GM12878 (cell line): ENCODE measurements around the gene C5. TPM values are rescaled to one million over a fixed set of nuclear protein-coding genes. Genes with fewer than 3 reads are reported as not detected.

Experiments
- ATAC-seq: fragments of 200-7000 bp; cut with Tn5 transposase; 3 replicates; pipeline ENCODE4 v1.9.1; 2020; ENCODE audit warnings: mild to moderate bottlenecking, moderate library complexity
- BruUV-seq: library from RNA; stranded (reverse); fragments of 400-500 nt; replicated peaks from 2 replicates; lab custom pipeline; 2021; lab: Mats Ljungman, UMichigan
- CTCF ChIA-PET: fragments of 300-600 bp; sonication (Branson Sonifier 250); formaldehyde crosslinking; extraction: SDS; loops from one replicate; lab custom pipeline; 2021; ENCODE audit warnings: inconsistent platforms; lab: Yijun Ruan, JAX
- POLR2A ChIA-PET: fragments of 350-600 bp; formaldehyde crosslinking; extraction: SDS; loops from one replicate; lab custom pipeline; 2021; ENCODE audit warnings: inconsistent platforms; lab: Charles Lee
- RAD21 ChIA-PET: fragments of 300-600 bp; sonication (Branson Sonifier 250); formaldehyde crosslinking; loops from one replicate; lab custom pipeline; 2023; ENCODE audit warnings: antibody characterized with exemption; ENCODE audit not compliant: unreplicated experiment; lab: Charles Lee
- SMC1A ChIA-PET: fragments of 300-600 bp; sonication (Branson Sonifier 250); formaldehyde crosslinking; loops from one replicate; lab custom pipeline; 2023; ENCODE audit not compliant: unreplicated experiment, uncharacterized antibody; lab: Charles Lee
- DNase-seq: peaks from one replicate; pipeline ENCODE4 v3.0.0-alpha.2; 2011; ENCODE audit warnings: low read depth, low spot score
- FAIRE-seq: peaks from 3 replicates; lab custom pipeline; 2011; peaks lifted over from hg19 to GRCh38; lab: Jason Lieb, UNC
- H2AFZ ChIP-seq: 2 replicates; pipeline ENCODE4 v1.6.0; 2011; ENCODE audit warnings: low read depth, low read length, control low read depth; ENCODE audit not compliant: control insufficient read depth
- H3K27ac ChIP-seq: 2 replicates; pipeline ENCODE4 v1.5.1; 2011; ENCODE audit warnings: control low read depth; ENCODE audit not compliant: control insufficient read depth, insufficient read depth
- H3K27me3 ChIP-seq, 2 experiments: replicated peaks in 1 of 2; 2 replicates each; pipeline versions ENCODE4 v1.6.0 to v1.6.1; 2011; ENCODE audit warnings: low read length in 1 of 2; ENCODE audit not compliant: control insufficient read depth in 2 of 2, insufficient read depth in 2 of 2
- H3K36me3 ChIP-seq, 2 experiments: 2 replicates each; pipeline ENCODE4 v1.5.1; 2011; ENCODE audit warnings: low read length in 1 of 2; ENCODE audit not compliant: control insufficient read depth in 2 of 2, insufficient read depth in 2 of 2
- H3K4me1 ChIP-seq: 2 replicates; pipeline ENCODE4 v1.6.1; 2011; ENCODE audit warnings: mild to moderate bottlenecking, low read length, moderate library complexity, mixed read lengths; ENCODE audit not compliant: control insufficient read depth, insufficient read depth
- H3K4me2 ChIP-seq: 2 replicates; pipeline ENCODE4 v1.6.0; 2011; ENCODE audit warnings: control low read depth; ENCODE audit not compliant: control insufficient read depth, insufficient read depth
- H3K4me3 ChIP-seq: fragments of 200-600 bp; sonication (generic); 2 replicates; pipeline ENCODE4 v1.5.1; 2016
- H3K79me2 ChIP-seq: 2 replicates; pipeline ENCODE4 v1.6.0; 2011; ENCODE audit warnings: low read length; ENCODE audit not compliant: control insufficient read depth, insufficient read depth
- H3K9ac ChIP-seq: 2 replicates; pipeline ENCODE4 v1.8.0; 2011; ENCODE audit warnings: low read length, control low read depth, mixed read lengths; ENCODE audit not compliant: control insufficient read depth, insufficient read depth
- H3K9me3 ChIP-seq: replicated peaks from 3 replicates; pipeline ENCODE4 v1.5.1; 2011; ENCODE audit warnings: mild to moderate bottlenecking, low read length; ENCODE audit not compliant: control insufficient read depth, insufficient read depth
- H4K20me1 ChIP-seq: 2 replicates; pipeline ENCODE4 v1.6.0; 2011; ENCODE audit not compliant: control insufficient read depth, insufficient read depth
- MTA2 ChIP-seq: fragments of 450-650 bp; IDR thresholded peaks from 2 replicates; pipeline ENCODE4 v1.6.1; 2016; ENCODE audit warnings: low read depth, mild to moderate bottlenecking, moderate library complexity
- PML ChIP-seq: IDR thresholded peaks from 2 replicates; pipeline ENCODE4 v1.6.1; 2012; ENCODE audit warnings: low read length, inconsistent platforms
- SIX5 ChIP-seq: IDR thresholded peaks from 2 replicates; pipeline ENCODE4 v1.6.1; 2011; ENCODE audit warnings: mild to moderate bottlenecking, low read depth, low read length, moderate library complexity; ENCODE audit not compliant: severe bottlenecking
- ZNF384 ChIP-seq: IDR thresholded peaks from 2 replicates; pipeline ENCODE4 v1.6.1; 2012; ENCODE audit warnings: low read depth, mild to moderate bottlenecking, low read length, improper control_type of control experiment, borderline replicate concordance
- WGBS: methylation state at CpG from one replicate; pipeline ENCODE4 v1.1.6; 2016; ENCODE audit warnings: low lambda C conversion rate; ENCODE audit not compliant: insufficient replicate concordance, insufficient coverage; ENCODE audit errors: missing lambda C conversion rate; 5-methylcytosine and 5-hydroxymethylcytosine counted together
- in situ Hi-C: fragments of 300-500 bp; cut with MboI; formaldehyde crosslinking; loops from 9 replicates; pipeline ENCODE4 v1.14.3; 2018; ENCODE audit warnings: mixed read lengths
- intact Hi-C: fragments of 100-400 bp; cut with micrococcal nuclease; formaldehyde crosslinking; loops from one replicate; pipeline ENCODE4 v1.14.2; 2022; ENCODE audit not compliant: unreplicated experiment
- polyA plus RNA-seq, 11 experiments: library from polyadenylated mRNA; depleted of rRNA in 4 of 11; unstranded in 6 of 11; stranded (reverse) in 5 of 11; fragments of >200 nt; fragmentation: Nextera tagmentation in 4 of 11; fragmentation: Illumina TruSeq in 1 of 11; extraction: Ambion mirVana in 4 of 11; extraction: Trizol in 1 of 11; gene quantifications; 1 replicate in 1 of 11; 2 replicates in 10 of 11; pipeline versions ENCODE4 v1.2.1 to v1.2.3, GENCODE V29; 2011 to 2016; ENCODE audit warnings: inconsistent platforms in 2 of 11, missing spikeins in 2 of 11, low read depth in 1 of 11
- total RNA-seq, 4 experiments: library from RNA; depleted of rRNA in 3 of 4; stranded (reverse); fragments of >200 nt in 3 of 4; fragmentation: Illumina TruSeq in 1 of 4; extraction: Trizol in 1 of 4; gene quantifications; 2 replicates each; pipeline versions ENCODE4 v1.2.1 to v1.2.3, GENCODE V29; 2013 to 2021
- TF ChIP-seq, protein P1 (sequence below), 3 experiments: IDR thresholded peaks in 2 of 3; conservative IDR thresholded peaks in 1 of 3; 2 replicates each; pipeline ENCODE4 v1.5.1; 2011; ENCODE audit warnings: low read depth in 3 of 3, low read length in 3 of 3, mild to moderate bottlenecking in 3 of 3, control low read depth in 2 of 3, moderate library complexity in 2 of 3, inconsistent platforms in 1 of 3, mixed read lengths in 1 of 3; ENCODE audit not compliant: control insufficient read depth in 2 of 3, insufficient read depth in 1 of 3; ENCODE audit errors: extremely low read depth in 1 of 3
- TF ChIP-seq, protein P2 (sequence below): fragments of 150-350 bp; IDR thresholded peaks from 2 replicates; pipeline ENCODE4 v1.6.1; 2014; ENCODE audit warnings: mild to moderate bottlenecking, low read depth, low read length
- TF ChIP-seq, protein P3 (sequence below): fragments of 450-650 bp; formaldehyde crosslinking; IDR thresholded peaks from 2 replicates; pipeline ENCODE4 v1.5.0; 2022; ENCODE audit warnings: mild to moderate bottlenecking, missing genetic modification characterization

C5 gene
- total and polyA plus RNA-seq, 10 of the 15 experiments (the other 5 are each of a cell fraction or from before 2014, with no cell fraction given): 0.39 to 2.2 (median 1.2) TPM

DNA sequence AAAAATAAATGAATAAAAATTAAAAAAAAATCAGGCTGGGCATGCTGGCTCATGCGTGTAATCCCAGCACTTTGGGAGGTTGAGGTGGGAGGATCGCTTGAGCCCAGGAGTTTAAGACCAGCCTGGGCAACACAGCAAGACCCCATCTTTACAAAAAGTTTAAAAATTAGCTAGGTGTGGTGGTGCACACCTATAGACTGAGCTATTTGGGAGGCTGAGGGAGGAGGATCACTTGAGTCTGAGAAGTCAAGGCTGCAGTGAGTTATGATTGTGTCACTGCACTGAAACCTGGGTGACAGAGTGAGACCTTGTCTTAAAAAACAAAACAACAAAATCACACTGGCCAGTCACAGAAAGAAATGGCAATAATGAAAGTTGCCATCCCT lies 21.3 kb upstream of the C5 start (continued):
- TF ChIP-seq, protein P1, sequence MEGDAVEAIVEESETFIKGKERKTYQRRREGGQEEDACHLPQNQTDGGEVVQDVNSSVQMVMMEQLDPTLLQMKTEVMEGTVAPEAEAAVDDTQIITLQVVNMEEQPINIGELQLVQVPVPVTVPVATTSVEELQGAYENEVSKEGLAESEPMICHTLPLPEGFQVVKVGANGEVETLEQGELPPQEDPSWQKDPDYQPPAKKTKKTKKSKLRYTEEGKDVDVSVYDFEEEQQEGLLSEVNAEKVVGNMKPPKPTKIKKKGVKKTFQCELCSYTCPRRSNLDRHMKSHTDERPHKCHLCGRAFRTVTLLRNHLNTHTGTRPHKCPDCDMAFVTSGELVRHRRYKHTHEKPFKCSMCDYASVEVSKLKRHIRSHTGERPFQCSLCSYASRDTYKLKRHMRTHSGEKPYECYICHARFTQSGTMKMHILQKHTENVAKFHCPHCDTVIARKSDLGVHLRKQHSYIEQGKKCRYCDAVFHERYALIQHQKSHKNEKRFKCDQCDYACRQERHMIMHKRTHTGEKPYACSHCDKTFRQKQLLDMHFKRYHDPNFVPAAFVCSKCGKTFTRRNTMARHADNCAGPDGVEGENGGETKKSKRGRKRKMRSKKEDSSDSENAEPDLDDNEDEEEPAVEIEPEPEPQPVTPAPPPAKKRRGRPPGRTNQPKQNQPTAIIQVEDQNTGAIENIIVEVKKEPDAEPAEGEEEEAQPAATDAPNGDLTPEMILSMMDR (IDR thresholded peaks at IDR 0.05 in 2 of 3, conservative IDR thresholded peaks at IDR 0.05 in 1 of 3; ENCODE audit: control insufficient read depth in 2 of 3, extremely low read depth in 1 of 3, insufficient read depth in 1 of 3, low read depth in 3 of 3, low read length in 3 of 3): no peak
- TF ChIP-seq PML: no peak
- TF ChIP-seq, all 136 proteins: peak for 12

DNA sequence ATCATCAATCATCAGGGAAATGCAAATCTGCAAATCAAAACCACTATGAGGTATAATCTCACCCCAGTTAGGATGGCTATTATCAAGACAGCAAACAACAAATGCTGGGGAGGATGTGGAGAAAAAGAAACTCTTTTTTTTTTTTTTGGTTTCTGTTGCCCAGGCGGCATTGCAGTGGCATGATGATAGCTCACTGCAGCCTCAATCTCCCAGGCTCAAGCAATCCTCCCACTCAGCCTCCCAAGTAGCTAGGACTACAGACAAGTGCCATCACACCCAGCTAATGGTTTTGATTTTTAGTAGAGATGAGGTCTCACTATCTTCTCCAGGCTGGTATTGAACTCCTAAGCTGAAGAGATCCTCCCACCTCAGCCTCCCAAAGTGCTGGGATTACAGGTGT lies 19.3 kb upstream of the C5 start:
- ATAC-seq (no peak), DNase-seq (no peak), FAIRE-seq (no peak)
- intact Hi-C loops (no loop called here), in situ Hi-C loops (loop anchor here (5.0 kb wide), 1 partner anchor 317 kb away; no protein-coding TSS in a partner anchor)
- Histone ChIP-seq H4K20me1 (no peaks in the 10 kb centered on the region), H3K36me3 (no peaks in the 10 kb centered on the region), H3K9ac (no peak overlapping the region), H3K4me1 (peaks cover 26% of the 10 kb centered on the region), H3K4me2 (no peak overlapping the region), H2AFZ (no peak overlapping the region), H3K27me3 (no peaks in the 10 kb centered on the region), H3K4me3 (no peak overlapping the region), H3K79me2 (peaks cover 9% of the 10 kb centered on the region), H3K27ac (no peak overlapping the region), H3K9me3 (no peaks in the 10 kb centered on the region; the same call in 1 of the 3 replicates)
- ChIA-PET POLR2A (no interaction called here), RAD21 (interaction anchor here (0.8 kb wide), 1 partner anchor 88 kb away, joined by 3 read pairs; no protein-coding TSS in a partner anchor), SMC1A (interaction anchor here (1.5 to 1.6 kb wide), 2 partner anchors 9 to 316 kb away, joined by 5 to 7 read pairs; no protein-coding TSS in a partner anchor), CTCF (interaction anchor here (6.4 kb wide), 1 partner anchor 9 kb away, joined by 78 read pairs; no protein-coding TSS in a partner anchor)
- 100% methylated on average over 1 of the region's 1 CpG for WGBS
- TF ChIP-seq, protein P2, sequence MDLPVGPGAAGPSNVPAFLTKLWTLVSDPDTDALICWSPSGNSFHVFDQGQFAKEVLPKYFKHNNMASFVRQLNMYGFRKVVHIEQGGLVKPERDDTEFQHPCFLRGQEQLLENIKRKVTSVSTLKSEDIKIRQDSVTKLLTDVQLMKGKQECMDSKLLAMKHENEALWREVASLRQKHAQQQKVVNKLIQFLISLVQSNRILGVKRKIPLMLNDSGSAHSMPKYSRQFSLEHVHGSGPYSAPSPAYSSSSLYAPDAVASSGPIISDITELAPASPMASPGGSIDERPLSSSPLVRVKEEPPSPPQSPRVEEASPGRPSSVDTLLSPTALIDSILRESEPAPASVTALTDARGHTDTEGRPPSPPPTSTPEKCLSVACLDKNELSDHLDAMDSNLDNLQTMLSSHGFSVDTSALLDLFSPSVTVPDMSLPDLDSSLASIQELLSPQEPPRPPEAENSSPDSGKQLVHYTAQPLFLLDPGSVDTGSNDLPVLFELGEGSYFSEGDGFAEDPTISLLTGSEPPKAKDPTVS: no peak
- TF ChIP-seq SIX5 (no peak), ZNF384 (no peak), MTA2 (no peak)
- TF ChIP-seq, protein P3, sequence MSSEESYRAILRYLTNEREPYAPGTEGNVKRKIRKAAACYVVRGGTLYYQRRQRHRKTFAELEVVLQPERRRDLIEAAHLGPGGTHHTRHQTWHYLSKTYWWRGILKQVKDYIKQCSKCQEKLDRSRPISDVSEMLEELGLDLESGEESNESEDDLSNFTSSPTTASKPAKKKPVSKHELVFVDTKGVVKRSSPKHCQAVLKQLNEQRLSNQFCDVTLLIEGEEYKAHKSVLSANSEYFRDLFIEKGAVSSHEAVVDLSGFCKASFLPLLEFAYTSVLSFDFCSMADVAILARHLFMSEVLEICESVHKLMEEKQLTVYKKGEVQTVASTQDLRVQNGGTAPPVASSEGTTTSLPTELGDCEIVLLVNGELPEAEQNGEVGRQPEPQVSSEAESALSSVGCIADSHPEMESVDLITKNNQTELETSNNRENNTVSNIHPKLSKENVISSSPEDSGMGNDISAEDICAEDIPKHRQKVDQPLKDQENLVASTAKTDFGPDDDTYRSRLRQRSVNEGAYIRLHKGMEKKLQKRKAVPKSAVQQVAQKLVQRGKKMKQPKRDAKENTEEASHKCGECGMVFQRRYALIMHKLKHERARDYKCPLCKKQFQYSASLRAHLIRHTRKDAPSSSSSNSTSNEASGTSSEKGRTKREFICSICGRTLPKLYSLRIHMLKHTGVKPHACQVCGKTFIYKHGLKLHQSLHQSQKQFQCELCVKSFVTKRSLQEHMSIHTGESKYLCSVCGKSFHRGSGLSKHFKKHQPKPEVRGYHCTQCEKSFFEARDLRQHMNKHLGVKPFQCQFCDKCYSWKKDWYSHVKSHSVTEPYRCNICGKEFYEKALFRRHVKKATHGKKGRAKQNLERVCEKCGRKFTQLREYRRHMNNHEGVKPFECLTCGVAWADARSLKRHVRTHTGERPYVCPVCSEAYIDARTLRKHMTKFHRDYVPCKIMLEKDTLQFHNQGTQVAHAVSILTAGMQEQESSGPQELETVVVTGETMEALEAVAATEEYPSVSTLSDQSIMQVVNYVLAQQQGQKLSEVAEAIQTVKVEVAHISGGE: no peak
- BruUV-seq: no TSS peak
